ENCODE data around the gene PRKCE.

Gene PRKCE

GRCh38 chr2:45936623-45936979 is 285.1 kb downstream of the PRKCE start:
- no peak for DNase-seq (ENCODE audit: low read depth)

GRCh38 chr2:45937990-45938389 is 286.5 kb downstream of the PRKCE start:
- DNase-seq (ENCODE audit: low read depth): no peak

GRCh38 chr2:45938649-45939511 is 287.4 kb downstream of the PRKCE start:
- DNase-seq (ENCODE audit: low read depth): no peak

- DNase-seq (ENCODE audit: low read depth): no peak
These were observed 290.2 kb downstream of the PRKCE start for GRCh38 chr2:45941531-45942236.

- no peak for DNase-seq (ENCODE audit: low read depth)
These were observed 290.8 kb downstream of the PRKCE start for GRCh38 chr2:45942237-45942738.

GRCh38 chr2:45943219-45944044 is 292.0 kb downstream of the PRKCE start:
- no peak for DNase-seq (ENCODE audit: low read depth)

- no peak for DNase-seq (ENCODE audit: low read depth)
These were observed 292.6 kb downstream of the PRKCE start for GRCh38 chr2:45944074-45944473.

- DNase-seq (ENCODE audit: low read depth): no peak
These were observed 293.8 kb downstream of the PRKCE start for GRCh38 chr2:45945302-45945717.

GRCh38 chr2:45946023-45946422 is 294.5 kb downstream of the PRKCE start:
- no peak for DNase-seq (ENCODE audit: low read depth)

- DNase-seq (ENCODE audit: low read depth): no peak
These were observed 299.1 kb downstream of the PRKCE start for GRCh38 chr2:45950606-45951005.

- no peak for DNase-seq (ENCODE audit: low read depth)
These were observed 299.7 kb downstream of the PRKCE start for GRCh38 chr2:45951025-45951727.

GRCh38 chr2:45952591-45952990 is 301.1 kb downstream of the PRKCE start:
- DNase-seq (ENCODE audit: low read depth): no peak

GRCh38 chr2:45953376-45954027 is 302.0 kb downstream of the PRKCE start:
- DNase-seq (ENCODE audit: low read depth): no peak

- DNase-seq (ENCODE audit: low read depth): no peak
These were observed 302.9 kb downstream of the PRKCE start for GRCh38 chr2:45954233-45954850.

- no peak for DNase-seq (ENCODE audit: low read depth)
These were observed 306.2 kb downstream of the PRKCE start for GRCh38 chr2:45957533-45958227.

GRCh38 chr2:45960057-45960863 is 308.8 kb downstream of the PRKCE start:
- no peak for DNase-seq (ENCODE audit: low read depth)

- no peak for DNase-seq (ENCODE audit: low read depth)
These were observed 310.9 kb downstream of the PRKCE start for GRCh38 chr2:45962177-45962921.

- no peak for DNase-seq (ENCODE audit: low read depth)
These were observed 312.3 kb downstream of the PRKCE start for GRCh38 chr2:45963816-45964215.

All from stimulated activated CD4-positive, alpha-beta T cell treated with anti-CD3 and anti-CD28 coated beads, Interleukin-2, amount 100 ng/mL, for 4 hours (primary cell).